NCI-H2029 (cell line): ENCODE results near the gene HDDC3.
"Not testable (repeated sequence)": the region's sequence is repeated elsewhere in the genome, so short reads cannot be mapped to it uniquely, and the experiment has no call there.

Experiments used
- DNase-seq: peaks from one replicate; lab custom pipeline; 2025; lab: John Stamatoyannopoulos, UW

HDDC3 gene

GRCh38 chr15:90930861-90931574 is 1.3 kb downstream of the HDDC3 start:
- DNase-seq = peak; percentile 1

GRCh38 chr15:90929246-90930019 is 2.9 kb downstream of the HDDC3 start:
- no peak for DNase-seq

- DNase-seq = not testable (repeated sequence)
Measured at GRCh38 chr15:90928106-90928505, 4.2 kb downstream of the HDDC3 start.

GRCh38 chr15:90926766-90927165 is 5.6 kb downstream of the HDDC3 start:
- DNase-seq = not testable (repeated sequence)

GRCh38 chr15:90924375-90924774 is 8.0 kb downstream of the HDDC3 start:
- no peak for DNase-seq

- DNase-seq = not testable (repeated sequence)
Measured at GRCh38 chr15:90922712-90923322, 9.5 kb downstream of the HDDC3 start.

GRCh38 chr15:90921887-90922286 is 10.5 kb downstream of the HDDC3 start:
- DNase-seq = no peak

- no peak for DNase-seq
Measured at GRCh38 chr15:90918835-90919234, 13.5 kb downstream of the HDDC3 start.

- DNase-seq = no peak
Measured at GRCh38 chr15:90918034-90918788, 14.1 kb downstream of the HDDC3 start.

- no peak for DNase-seq
Measured at GRCh38 chr15:90917569-90917968, 14.8 kb downstream of the HDDC3 start.

- DNase-seq = no peak
Measured at GRCh38 chr15:90916461-90916860, 15.9 kb downstream of the HDDC3 start.

- DNase-seq = no peak
Measured at GRCh38 chr15:90915808-90916440, 16.4 kb downstream of the HDDC3 start.

- DNase-seq = no peak
Measured at GRCh38 chr15:90915216-90915807, 17.0 kb downstream of the HDDC3 start.

GRCh38 chr15:90914305-90915080 is 17.9 kb downstream of the HDDC3 start:
- no peak for DNase-seq

- no peak for DNase-seq
Measured at GRCh38 chr15:90913398-90913944, 18.9 kb downstream of the HDDC3 start.

GRCh38 chr15:90912770-90913075 is 19.6 kb downstream of the HDDC3 start:
- no peak for DNase-seq

- DNase-seq = no peak
Measured at GRCh38 chr15:90911906-90912769, 20.2 kb downstream of the HDDC3 start.

GRCh38 chr15:90911302-90911623 is 21.1 kb downstream of the HDDC3 start:
- no peak for DNase-seq

- no peak for DNase-seq
Measured at GRCh38 chr15:90910441-90911301, 21.7 kb downstream of the HDDC3 start.
